IMR-90 (cell line): Measurements from ENCODE around the gene GDI2. TPM values are rescaled to one million over a fixed set of nuclear protein-coding genes. Genes with fewer than 3 reads are reported as not detected.

ENCODE experiments used
- ATAC-seq: fragments of 200-7000 bp; cut with Tn5 transposase; 2 replicates; pipeline ENCODE4 v1.9.1; 2020; ENCODE audit warnings: low read depth, mild to moderate bottlenecking, moderate library complexity
- BruUV-seq: library from RNA; stranded (reverse); fragments of 400-500 nt; replicated peaks from 2 replicates; lab custom pipeline; 2021; lab: Mats Ljungman, UMichigan
- CTCF ChIA-PET: fragments of 300-600 bp; formaldehyde crosslinking; extraction: SDS; loops from one replicate; lab custom pipeline; 2021; ENCODE audit warnings: antibody characterized with exemption; lab: Yijun Ruan, JAX
- POLR2A ChIA-PET: fragments of 300-600 bp; sonication (Branson Sonifier 250); formaldehyde crosslinking; loops from one replicate; lab custom pipeline; 2022; ENCODE audit warnings: antibody characterized with exemption; ENCODE audit not compliant: unreplicated experiment; lab: Charles Lee
- DNase-seq: peaks from one replicate; pipeline ENCODE4 v3.0.0; 2013
- H2AFZ ChIP-seq: replicated peaks from 2 replicates; pipeline ENCODE3; 2013; ENCODE audit warnings: low read length, mild to moderate bottlenecking; ENCODE audit not compliant: poor library complexity
- H2AK5ac ChIP-seq: 2 replicates; pipeline ENCODE4 v1.6.1; 2013; ENCODE audit warnings: low read depth, low read length, inconsistent platforms
- H2AK9ac ChIP-seq: replicated peaks from 2 replicates; pipeline ENCODE3; 2013; ENCODE audit warnings: mild to moderate bottlenecking, low read depth, low read length, moderate library complexity; ENCODE audit not compliant: poor library complexity
- H2BK120ac ChIP-seq: 2 replicates; pipeline ENCODE4 v1.6.1; 2013; ENCODE audit warnings: low read depth, low read length, inconsistent platforms
- H2BK15ac ChIP-seq: 3 replicates; pipeline ENCODE4 v1.6.1; 2013; ENCODE audit warnings: low read depth, low read length, inconsistent platforms
- H2BK20ac ChIP-seq: 2 replicates; pipeline ENCODE4 v1.6.1; 2013; ENCODE audit warnings: low read depth, mild to moderate bottlenecking, inconsistent platforms, low read length, moderate library complexity
- H2BK5ac ChIP-seq: 2 replicates; pipeline ENCODE4 v1.6.1; 2013; ENCODE audit warnings: mild to moderate bottlenecking, low read depth, low read length, inconsistent platforms; ENCODE audit not compliant: poor library complexity, severe bottlenecking
- H3K14ac ChIP-seq: replicated peaks from 2 replicates; pipeline ENCODE4 v1.6.1; 2013; ENCODE audit warnings: low read depth, low read length, inconsistent platforms
- H3K18ac ChIP-seq: 2 replicates; pipeline ENCODE4 v1.6.1; 2013; ENCODE audit warnings: low read depth, low read length, control low read depth
- H3K23ac ChIP-seq: 2 replicates; pipeline ENCODE4 v1.6.1; 2013; ENCODE audit warnings: low read depth, low read length, inconsistent platforms
- H3K27ac ChIP-seq: 2 replicates; pipeline ENCODE4 v1.5.1; 2013; ENCODE audit warnings: mild to moderate bottlenecking, control low read depth, low read length; ENCODE audit not compliant: insufficient read depth
- H3K27me3 ChIP-seq: 2 replicates; pipeline ENCODE4 v1.6.1; 2013; ENCODE audit warnings: low read length; ENCODE audit not compliant: control insufficient read depth, insufficient read depth
- H3K36me3 ChIP-seq: 2 replicates; pipeline ENCODE4 v1.6.1; 2013; ENCODE audit warnings: low read length, mixed read lengths; ENCODE audit not compliant: control insufficient read depth, insufficient read depth
- H3K4ac ChIP-seq: 2 replicates; pipeline ENCODE4 v1.6.1; 2013; ENCODE audit warnings: low read depth, low read length, inconsistent platforms
- H3K4me1 ChIP-seq: 2 replicates; pipeline ENCODE4 v1.6.1; 2013; ENCODE audit warnings: low read length, mixed read lengths; ENCODE audit not compliant: control insufficient read depth, insufficient read depth
- H3K4me2 ChIP-seq: 2 replicates; pipeline ENCODE4 v1.6.1; 2013; ENCODE audit warnings: low read depth, mild to moderate bottlenecking, control low read depth, low read length, moderate library complexity
- H3K4me3 ChIP-seq: 2 replicates; pipeline ENCODE4 v1.5.1; 2013; ENCODE audit warnings: low read depth, mild to moderate bottlenecking, control low read depth, low read length, moderate library complexity; ENCODE audit not compliant: insufficient read depth
- H3K56ac ChIP-seq: 2 replicates; pipeline ENCODE4 v1.6.1; 2013; ENCODE audit warnings: low read length, inconsistent platforms; ENCODE audit not compliant: insufficient read depth; ENCODE audit errors: extremely low read depth
- H3K79me1 ChIP-seq, 2 experiments: 2 replicates each; pipeline ENCODE4 v1.6.1; 2013; ENCODE audit warnings: low read length in 2 of 2, inconsistent platforms in 1 of 2, low read depth in 1 of 2
- H3K9ac ChIP-seq: 2 replicates; pipeline ENCODE4 v1.6.1; 2013; ENCODE audit warnings: low read depth, low read length, control low read depth
- H3K9me1 ChIP-seq: 2 replicates; pipeline ENCODE4 v1.6.1; 2013; ENCODE audit warnings: low read length, inconsistent platforms; ENCODE audit not compliant: insufficient read depth
- H3K9me3 ChIP-seq: 2 replicates; pipeline ENCODE4 v1.6.1; 2013; ENCODE audit warnings: low read length; ENCODE audit not compliant: control insufficient read depth, insufficient read depth
- H4K20me1 ChIP-seq: 2 replicates; pipeline ENCODE4 v1.6.1; 2013; ENCODE audit warnings: low read length, inconsistent platforms; ENCODE audit not compliant: insufficient read depth
- H4K5ac ChIP-seq: 2 replicates; pipeline ENCODE4 v1.6.1; 2013; ENCODE audit warnings: mild to moderate bottlenecking, low read depth, low read length, control low read depth
- H4K8ac ChIP-seq, 2 experiments: 2 replicates each; pipeline ENCODE4 v1.6.1; 2013; ENCODE audit warnings: low read depth in 2 of 2, low read length in 2 of 2, control low read depth in 1 of 2, inconsistent platforms in 1 of 2
- H4K91ac ChIP-seq: 2 replicates; pipeline ENCODE4 v1.6.1; 2013; ENCODE audit warnings: low read depth, low read length, inconsistent platforms; ENCODE audit not compliant: insufficient read depth
- ELK1 ChIP-seq: fragments of 150-350 bp; IDR thresholded peaks from 2 replicates; pipeline ENCODE4 v1.6.1; 2016; ENCODE audit warnings: low read depth, mild to moderate bottlenecking, low read length, moderate library complexity, borderline replicate concordance
- WGBS, 2 experiments: methylation state at CpG; one replicate each; pipeline versions ENCODE4 v1.1.5 to v1.1.7; 2013; ENCODE audit warnings: missing lambda C conversion rate in 2 of 2; ENCODE audit not compliant: insufficient read length in 1 of 2; ENCODE audit errors: extremely low coverage in 2 of 2; 5-methylcytosine and 5-hydroxymethylcytosine counted together
- dilution Hi-C: fragments of 300-500 bp; cut with HindIII; formaldehyde crosslinking; loops from one replicate; pipeline ENCODE4 v1.14.3; 2018; ENCODE audit warnings: low sequenced_read_pairs; ENCODE audit not compliant: unreplicated experiment
- in situ Hi-C: fragments of 300-500 bp; cut with MboI; formaldehyde crosslinking; loops from 3 replicates; pipeline ENCODE4 v1.14.3; 2019; ENCODE audit warnings: low sequenced_read_pairs, inconsistent platforms, mixed read lengths
- intact Hi-C: fragments of 100-400 bp; cut with micrococcal nuclease; formaldehyde crosslinking; loops from 2 replicates; pipeline ENCODE4 v1.10.0; 2022
- polyA plus RNA-seq, 3 experiments: library from polyadenylated mRNA; depleted of rRNA; stranded (reverse); fragments of >200 nt; gene quantifications; 2 replicates each; pipeline ENCODE4 v1.2.3, GENCODE V29; 2012; ENCODE audit warnings: low replicate concordance in 1 of 3
- total RNA-seq: library from RNA; depleted of rRNA; stranded (reverse); fragments of >200 nt; gene quantifications from 2 replicates; pipeline ENCODE4 v1.2.3, GENCODE V29; 2012

The GDI2 gene
- total and polyA plus RNA-seq, 2 of the 4 experiments (the other 2 are of a cell fraction) = 171 to 396 TPM

GRCh38 chr10:5758927-5759326, 54.3 kb downstream of the GDI2 start:
- in situ Hi-C loops = no loop called here
- BruUV-seq = no TSS peak
- DNase-seq = no peak

More at GRCh38 chr10:5758927-5759326, 54.3 kb downstream of the GDI2 start:
- Histone ChIP-seq H3K36me3 (peaks cover 33% of the 10 kb centered on the region), H3K27me3 (no peaks in the 10 kb centered on the region), H4K20me1 (peaks cover 3% of the 10 kb centered on the region; the same call in 1 of the 2 replicates), H3K56ac (no peak overlapping the region), H2BK5ac (no peak overlapping the region), H3K9ac (no peak overlapping the region), H2BK120ac (no peak overlapping the region), H3K79me1 (peaks cover 9 to 27% of the 10 kb centered on the region in 2 experiments), H2BK15ac (no peak overlapping the region), H2AK5ac (no peak overlapping the region), H3K18ac (no peak overlapping the region), H3K4me3 (no peak overlapping the region), H3K4ac (no peak overlapping the region), H3K9me1 (0 out of 2 replicates have a peak, but pooled peaks cover 2% of the 10 kb centered on the region), H3K4me1 (no peaks in the 10 kb centered on the region), H3K23ac (no peak overlapping the region), H2BK20ac (no peak overlapping the region), H2AFZ (no peak overlapping the region), H3K4me2 (no peak overlapping the region), H4K91ac (no peak overlapping the region), H4K5ac (no peak overlapping the region), H3K14ac (no peak overlapping the region), H4K8ac (no peak overlapping the region), H3K9me3 (no peaks in the 10 kb centered on the region), H2AK9ac (no peak overlapping the region), H3K27ac (no peak overlapping the region)
- CTCF ChIA-PET = interaction anchor here (0.6 kb wide), 1 partner anchor 7 kb away, joined by 3 read pairs; no protein-coding TSS in a partner anchor
- intact Hi-C loops = no loop called here
- dilution Hi-C loops = no loop called here
- ATAC-seq = no peak
- POLR2A ChIA-PET = interaction anchor here (0.6 kb wide), 1 partner anchor 57 kb away, joined by 4 read pairs; no protein-coding TSS in a partner anchor
- WGBS, 2 experiments = 100% methylated on average over 1 of the region's 2 CpGs; no CpG with 5 or more reads in 1 of the 2 experiments
- no peak for TF ChIP-seq ELK1
